Inflammatory macrophage (primary cell): ENCODE results near the gene SIM1.

ENCODE experiments used
- DNase-seq, 2 donors: peaks; one replicate each; pipeline ENCODE4 v3.0.0-alpha.2; 2020 to 2022

The SIM1 gene

GRCh38 chr6:100456141-100456907 is 8.4 kb downstream of the SIM1 start:
- DNase-seq = no peak

GRCh38 chr6:100455230-100456124 is 9.2 kb downstream of the SIM1 start:
- no peak for DNase-seq

DNA sequence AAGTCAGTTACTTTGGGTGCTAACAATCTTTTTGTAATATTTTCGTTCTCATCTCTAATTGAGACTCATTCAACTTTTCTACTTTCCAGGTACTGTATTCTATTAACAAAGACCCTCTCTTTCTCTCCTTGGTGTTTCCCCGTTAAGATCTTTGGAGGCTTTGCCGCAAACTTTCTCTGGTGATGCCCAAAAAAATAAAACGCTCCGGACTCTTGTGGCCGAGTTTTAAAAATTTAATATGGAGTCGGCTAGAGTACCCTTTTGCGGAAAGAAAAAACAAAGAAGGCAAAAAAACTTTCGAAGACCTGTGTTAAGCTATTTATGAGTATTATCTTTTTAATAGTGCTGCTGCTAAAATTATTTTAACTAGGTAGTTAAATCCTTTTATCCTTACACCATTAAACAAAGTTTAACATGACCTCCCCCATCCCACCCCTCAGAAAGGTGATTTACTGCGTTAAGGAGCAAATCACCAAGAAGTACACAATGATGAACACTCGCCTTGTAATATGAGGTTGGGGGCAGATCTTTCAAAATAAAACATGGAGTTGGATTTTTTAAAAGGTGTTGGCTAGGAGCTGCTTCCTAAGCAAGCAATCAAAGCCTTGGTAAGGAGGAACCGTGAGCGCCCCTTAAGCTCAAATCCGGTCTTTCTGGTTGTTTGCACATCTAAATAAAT is 10.0 kb downstream of the SIM1 start:
- no peak for DNase-seq

DNA sequence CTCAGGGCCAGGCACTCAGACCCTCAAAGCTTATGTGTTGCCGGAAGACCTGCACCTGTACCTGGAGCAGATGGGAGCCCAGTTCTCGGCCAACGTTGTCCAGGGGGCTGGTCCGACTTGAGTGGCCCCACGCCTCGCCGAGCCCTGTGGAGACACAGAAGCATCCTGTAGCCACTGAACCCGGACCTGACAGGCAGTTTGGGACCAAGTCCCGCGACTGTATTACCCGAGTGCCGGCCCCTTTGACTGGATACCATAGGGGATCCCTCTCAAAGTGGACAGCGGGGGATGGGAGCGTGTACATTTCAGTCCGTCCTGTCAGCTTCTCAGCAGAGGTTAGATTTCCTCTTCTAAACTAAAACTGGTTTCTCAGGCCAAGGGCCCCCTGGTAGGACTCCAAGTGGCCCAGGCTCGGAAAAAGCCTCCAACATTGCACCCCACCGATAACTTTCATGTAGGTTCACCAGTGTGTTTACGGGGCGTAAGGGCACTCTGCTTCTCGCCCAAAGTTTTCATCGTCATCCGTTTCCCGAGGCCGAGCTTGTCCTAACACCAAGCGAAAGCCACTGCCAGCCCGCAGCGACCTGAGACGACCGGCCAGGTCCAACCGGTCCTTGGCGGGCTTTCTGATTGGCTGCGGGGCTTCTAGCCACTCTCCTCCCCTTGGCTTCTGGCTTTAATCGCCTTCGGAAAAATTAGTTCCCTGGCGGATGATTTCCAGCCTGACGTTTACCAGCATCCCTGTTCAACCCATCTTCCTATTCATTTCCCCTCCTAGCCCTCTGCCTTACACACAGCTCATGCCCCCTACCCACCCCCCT is 10.8 kb downstream of the SIM1 start:
- DNase-seq = no peak

DNA sequence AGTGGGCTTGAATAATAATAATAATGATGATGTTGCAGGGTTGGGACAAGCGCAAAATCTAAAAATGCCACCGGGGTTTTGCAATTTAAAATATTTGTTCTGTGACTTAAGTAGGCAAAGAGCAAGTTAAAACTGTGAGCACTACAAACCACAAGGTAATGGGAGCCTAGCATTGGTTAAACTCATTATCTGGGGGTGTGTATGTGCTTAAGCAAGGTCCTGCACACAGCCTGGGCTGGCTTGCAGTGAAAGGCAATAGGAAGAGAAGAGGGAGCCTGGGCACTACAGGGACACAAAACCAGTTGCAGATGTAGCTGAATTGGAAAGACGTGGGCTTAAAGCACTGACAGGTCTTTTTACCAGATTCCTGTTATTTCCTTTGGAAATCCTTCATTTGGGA is 11.7 kb downstream of the SIM1 start:
- DNase-seq = no peak

DNA sequence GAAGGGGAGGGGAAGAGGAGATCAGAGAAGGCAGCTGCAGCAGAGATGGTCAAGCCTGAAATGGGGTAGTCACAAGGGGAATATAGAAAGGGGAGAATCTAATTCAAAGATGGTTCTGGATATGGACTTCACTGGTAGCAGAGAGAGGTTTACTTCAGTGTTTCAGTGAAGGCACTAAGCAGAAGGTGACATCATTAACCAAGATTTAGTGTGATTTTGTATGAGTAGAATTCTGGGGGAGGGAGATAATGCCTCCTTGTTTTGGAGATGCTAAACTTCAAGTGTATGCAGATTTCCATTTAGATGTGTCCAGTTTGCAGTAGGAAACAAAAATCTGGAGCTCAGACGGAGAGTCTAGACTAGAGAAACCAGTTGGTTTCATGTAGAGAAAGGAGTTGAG is 13.1 kb downstream of the SIM1 start:
- no peak for DNase-seq

- no peak for DNase-seq
These were observed 15.5 kb downstream of the SIM1 start for GRCh38 chr6:100449239-100449691.

- no peak for DNase-seq
These were observed 16.6 kb downstream of the SIM1 start for GRCh38 chr6:100447900-100448748.

GRCh38 chr6:100447081-100447899 is 17.4 kb downstream of the SIM1 start:
- no peak for DNase-seq

DNA sequence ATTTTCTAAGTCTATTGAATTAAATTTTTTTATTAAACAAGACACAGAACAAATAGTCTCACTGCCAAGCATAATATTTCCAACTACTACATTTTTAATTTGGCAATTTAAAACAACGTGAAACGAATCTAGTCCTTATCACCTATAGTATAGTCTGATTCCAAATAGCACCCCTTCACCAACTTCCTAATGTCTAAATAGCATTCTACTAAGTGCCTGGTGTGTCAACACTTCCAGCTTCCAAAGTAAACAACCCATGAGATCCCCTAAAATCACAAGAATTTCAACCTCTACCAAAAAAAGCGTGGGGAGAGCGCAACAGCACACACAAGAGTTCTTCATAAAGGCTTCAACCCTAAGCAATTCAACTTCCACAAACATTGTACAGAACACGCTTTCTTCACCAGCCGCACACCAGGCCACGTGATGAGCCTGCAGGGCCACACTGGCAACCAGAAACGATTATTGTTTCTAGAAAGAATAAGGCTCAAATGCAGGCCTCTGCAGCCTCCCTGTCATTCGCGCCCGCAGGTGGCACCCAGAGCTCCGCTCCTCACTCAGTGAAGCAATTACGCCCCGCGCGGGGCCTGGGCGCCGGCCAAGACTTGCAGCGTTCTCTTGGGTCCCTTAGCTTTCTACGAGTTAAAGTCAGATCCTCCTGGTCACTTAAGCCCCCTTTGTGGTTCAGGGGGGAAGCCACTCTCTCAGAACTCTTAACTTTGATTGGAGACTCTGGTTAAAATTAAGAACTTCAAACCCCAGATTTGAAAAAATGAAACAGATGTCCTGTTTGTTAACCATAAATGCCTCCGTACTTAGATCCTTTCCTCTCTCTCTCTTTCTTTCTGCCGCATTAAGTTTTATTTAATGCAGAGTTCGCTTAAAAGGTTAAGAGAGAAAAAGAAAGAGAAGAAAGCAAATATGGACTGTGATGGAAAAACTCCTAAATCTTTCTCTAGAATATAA is 18.3 kb downstream of the SIM1 start:
- DNase-seq = no peak

GRCh38 chr6:100445512-100445911 is 19.2 kb downstream of the SIM1 start:
- DNase-seq = no peak

DNA sequence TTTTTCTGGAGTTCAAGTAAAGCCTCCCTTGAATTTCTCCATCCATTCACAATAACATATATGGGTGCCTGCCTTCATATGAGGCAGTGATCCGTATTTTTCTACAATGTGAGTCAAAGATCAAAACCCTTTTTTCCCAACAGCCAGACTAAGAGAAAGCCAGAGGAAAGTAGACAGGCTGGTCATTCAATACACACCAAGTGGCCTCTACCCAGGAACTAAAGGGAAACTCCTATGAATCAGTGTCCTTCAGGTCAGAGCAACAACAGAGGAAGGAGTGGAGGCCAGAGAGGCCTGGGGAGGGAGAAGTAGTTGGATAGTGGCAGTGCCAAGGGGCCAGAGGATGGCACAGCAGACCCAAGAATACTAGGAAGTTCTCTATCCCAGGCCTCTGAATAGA is 23.8 kb downstream of the SIM1 start:
- DNase-seq = no peak

DNA sequence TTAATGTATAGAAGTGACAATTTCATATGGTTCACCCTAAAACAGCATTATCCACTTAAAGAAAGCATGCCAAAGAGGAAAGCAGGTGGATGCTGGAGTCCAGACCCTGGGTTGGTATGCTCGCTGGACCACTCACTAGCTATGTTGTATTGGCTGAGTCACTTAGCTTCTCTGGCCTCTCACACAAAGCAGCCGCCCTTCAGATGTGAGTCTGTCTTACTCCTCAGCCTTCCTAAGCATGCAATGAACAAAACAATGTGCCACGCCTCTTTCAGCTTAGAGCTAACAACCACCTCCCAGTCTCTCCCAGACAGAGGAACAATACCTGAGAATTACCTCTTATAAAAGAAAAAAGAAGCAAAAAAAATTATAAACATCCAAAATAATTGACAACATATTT is 29.4 kb downstream of the SIM1 start:
- DNase-seq = no peak

GRCh38 chr6:100433726-100434435 is 30.8 kb downstream of the SIM1 start:
- no peak for DNase-seq

- DNase-seq = no peak
These were observed 32.6 kb downstream of the SIM1 start for GRCh38 chr6:100432136-100432535.

- no peak for DNase-seq
These were observed 33.8 kb downstream of the SIM1 start for GRCh38 chr6:100430962-100431361.

DNA sequence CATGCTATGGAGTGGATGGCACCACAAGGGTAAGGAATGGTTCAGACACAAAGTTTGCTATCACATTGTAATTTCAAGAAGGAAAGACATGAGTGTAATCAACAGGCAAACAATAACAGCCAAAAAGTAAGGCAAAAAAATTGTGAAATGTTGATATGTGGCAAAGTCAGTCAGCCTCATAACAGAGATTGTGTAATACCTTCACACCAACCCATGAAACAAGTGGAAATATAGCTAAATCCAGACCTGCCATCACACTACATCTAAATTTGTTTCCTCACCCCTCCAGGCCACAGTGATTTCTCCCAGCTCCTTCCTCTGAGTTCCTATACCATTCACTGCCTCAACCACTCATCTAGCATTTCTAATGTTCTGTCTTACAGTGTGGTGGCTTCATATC is 37.3 kb downstream of the SIM1 start:
- DNase-seq = no peak

- DNase-seq = no peak
These were observed 37.9 kb downstream of the SIM1 start for GRCh38 chr6:100426744-100427338.
